Left forelimb (tissue), 1 donor: ENCODE results near the gene ZNF3.

Experiments
- DNase-seq: peaks from one replicate; pipeline ENCODE4 v3.0.0-alpha.2; 2018; ENCODE audit warnings: low spot score

Gene ZNF3

DNA sequence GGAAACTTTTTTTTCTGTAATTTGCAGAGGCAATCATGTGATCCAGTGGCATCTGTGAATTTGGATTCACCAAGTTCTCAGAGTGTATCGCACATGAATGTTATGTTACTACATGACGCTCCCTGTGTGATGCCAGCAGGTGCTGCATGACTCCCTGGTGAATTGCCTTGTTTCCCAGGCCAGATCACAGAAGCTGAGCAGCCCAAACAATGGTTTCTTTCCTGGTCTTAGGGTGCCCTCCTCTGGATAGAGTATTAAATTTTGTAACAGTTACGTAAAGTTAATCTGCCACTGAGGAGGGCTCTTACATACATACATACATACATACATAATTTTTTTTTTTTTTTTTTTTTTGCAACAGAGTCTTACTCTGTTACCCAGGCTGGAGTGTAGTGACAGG is 28.3 kb downstream of the ZNF3 start:
- no peak for DNase-seq

DNA sequence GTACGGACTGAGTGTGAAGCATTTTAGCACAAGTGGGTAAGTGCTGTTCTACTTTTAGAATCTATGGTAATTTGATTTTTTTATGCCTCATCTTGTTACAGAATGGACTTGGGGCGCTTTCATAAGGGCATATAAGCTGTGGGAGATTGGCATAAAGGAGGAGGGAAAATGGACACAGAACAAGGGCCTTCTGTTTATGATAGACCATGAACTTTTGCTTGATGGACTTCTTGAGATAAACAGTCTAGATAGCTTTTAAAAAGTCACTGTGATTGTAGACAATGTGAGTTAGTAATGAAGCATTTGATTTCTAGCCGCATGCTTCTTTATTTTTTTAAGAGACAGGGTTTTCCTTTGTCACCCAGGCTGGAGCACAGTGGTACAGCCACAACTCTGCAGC is 29.9 kb downstream of the ZNF3 start:
- no peak for DNase-seq

DNA sequence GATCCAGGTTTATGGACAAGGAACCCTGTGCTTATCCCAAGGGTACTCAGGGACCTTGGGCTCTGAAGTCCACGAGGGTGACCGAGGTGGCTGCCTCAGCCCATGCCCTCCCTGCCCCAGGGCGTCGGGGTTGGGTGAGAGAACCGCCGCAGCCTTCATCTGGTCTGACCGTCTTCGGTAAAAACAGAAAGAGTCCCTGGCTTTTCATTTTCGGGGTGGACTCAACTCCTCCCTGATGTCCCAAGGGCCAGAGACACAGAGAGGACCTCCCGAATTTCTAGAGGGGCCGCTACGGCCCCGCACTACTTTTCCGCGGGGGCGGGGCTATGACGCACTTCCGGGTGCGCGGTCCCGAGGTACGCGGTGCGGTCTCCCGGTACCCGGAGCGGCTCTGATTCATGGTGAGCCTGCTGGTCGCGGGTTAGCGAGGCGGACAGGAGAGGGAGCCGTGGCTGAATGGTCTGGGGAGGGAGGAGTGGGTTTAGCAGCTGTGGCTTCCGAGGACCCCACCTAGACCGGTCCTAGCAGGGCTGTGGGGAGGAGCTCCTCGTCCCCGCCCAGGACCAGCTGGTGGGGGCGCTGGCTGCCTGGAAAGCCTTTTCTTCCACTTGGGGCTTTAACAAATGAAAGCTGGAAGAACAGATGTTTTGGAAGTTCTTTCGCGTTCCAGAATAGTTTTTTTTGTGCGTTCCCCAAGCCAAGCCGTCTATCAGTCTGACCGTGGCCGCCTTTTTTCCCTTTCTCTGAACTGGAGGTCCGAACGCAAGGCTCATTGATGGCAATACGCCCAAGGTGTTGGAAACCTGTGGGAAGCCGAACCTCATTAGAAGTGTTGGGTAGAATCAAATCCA is 31.9 kb downstream of the ZNF3 start, which contains the start of gene ZSCAN21:
Gene ZSCAN21 (plus strand): TSS at position 334 of the 851 bp plus-strand sequence. CDS start 7,233 bp downstream, outside the sequence.
- peak; percentile 96 for DNase-seq

DNA sequence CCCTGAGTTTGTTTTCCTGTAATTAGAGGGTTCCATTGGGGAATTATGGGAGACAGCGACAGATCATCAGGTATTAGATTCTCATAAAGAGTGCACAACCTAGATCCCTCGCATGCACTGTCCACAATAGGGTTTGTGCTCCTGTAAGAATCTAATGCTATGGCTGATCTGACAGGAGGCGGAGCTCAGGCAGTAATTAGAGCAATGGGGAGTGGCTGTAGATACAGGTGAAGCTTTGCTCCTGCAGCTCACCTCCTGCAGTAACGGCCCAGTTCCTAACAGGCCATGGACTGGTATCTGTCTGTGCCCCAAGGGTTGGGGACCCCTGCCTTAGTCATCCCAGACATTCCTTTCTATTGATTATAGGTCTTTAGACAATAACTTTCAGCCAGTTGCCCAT is 32.8 kb downstream of the ZNF3 start:
- DNase-seq = no peak

DNA sequence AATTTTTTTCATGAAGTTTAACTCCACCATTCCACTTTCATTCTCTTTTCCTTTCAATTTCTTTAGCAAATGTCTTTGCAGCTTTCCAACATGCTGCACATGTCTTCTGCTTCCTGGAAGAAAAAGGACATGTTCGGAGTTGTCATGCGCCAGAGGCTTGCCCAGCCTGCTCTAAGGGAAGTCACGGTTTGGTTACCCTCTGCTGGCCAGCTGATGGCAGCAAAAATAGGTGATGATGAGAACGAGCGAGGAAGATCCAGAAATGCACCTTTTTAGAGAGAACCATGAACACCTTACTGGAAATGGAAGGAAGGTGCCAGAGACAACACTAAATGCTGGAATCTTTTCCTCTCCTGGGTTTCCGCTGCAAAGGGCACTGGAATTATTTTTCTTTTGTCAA is 36.8 kb downstream of the ZNF3 start:
- DNase-seq = no peak

DNA sequence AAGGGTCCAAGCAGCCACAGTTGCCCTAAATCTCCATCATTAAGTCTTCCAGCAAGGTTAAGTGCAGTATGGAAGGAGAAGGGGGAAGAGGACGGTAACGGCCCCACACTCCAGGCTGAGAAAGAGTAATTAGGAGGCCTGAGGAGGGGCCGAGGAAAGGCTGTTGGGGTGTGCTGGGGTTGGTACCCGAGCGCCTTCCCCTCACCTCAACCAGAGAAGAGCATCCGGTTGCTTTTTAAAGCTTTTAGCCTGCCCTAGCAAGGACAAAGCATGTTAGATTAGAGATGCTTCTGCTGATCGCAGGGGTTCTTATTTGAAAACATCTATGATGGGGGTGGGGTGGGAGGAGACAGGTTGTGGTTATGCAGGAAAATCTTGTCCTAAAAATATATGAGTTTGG is 40.9 kb downstream of the ZNF3 start:
- no peak for DNase-seq

DNA sequence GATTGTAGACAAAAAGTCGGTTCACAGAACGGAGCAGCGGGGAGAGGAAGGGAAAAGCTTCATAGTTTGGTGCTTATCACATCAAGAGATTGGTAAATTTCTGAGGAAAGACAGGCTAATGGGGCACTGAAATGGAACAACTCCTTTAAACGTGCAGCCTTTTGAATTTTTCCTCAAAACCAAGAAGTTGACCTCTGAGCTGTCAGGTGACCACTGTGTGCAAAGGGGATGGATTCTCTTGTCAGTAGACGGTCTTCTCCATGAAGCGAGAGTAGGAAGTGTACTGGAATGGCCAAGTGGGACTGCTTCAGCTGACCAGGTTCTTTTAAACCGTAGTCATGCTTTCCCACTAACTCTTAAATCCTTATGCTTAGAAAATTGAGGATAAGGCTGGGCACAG is 43.2 kb downstream of the ZNF3 start:
- no peak for DNase-seq

DNA sequence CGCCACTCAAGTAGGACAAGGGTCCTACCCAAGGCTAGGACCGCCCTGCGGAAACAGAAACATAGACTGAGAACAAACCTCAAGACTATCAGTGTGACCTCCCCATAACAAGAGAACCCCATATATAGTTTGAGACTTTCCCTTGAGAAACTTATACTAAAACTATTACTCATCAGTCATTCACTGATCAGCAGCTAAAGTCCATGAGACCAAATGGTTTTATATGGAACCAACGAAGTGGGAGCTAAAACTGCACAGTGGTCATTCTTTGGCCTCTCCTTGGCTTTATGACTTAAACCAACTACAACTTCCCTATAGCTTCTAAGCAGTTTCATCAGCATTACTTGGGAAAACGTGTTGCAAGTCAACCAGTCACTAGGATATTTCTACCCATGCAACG is 45.6 kb downstream of the ZNF3 start:
- no peak for DNase-seq

DNA sequence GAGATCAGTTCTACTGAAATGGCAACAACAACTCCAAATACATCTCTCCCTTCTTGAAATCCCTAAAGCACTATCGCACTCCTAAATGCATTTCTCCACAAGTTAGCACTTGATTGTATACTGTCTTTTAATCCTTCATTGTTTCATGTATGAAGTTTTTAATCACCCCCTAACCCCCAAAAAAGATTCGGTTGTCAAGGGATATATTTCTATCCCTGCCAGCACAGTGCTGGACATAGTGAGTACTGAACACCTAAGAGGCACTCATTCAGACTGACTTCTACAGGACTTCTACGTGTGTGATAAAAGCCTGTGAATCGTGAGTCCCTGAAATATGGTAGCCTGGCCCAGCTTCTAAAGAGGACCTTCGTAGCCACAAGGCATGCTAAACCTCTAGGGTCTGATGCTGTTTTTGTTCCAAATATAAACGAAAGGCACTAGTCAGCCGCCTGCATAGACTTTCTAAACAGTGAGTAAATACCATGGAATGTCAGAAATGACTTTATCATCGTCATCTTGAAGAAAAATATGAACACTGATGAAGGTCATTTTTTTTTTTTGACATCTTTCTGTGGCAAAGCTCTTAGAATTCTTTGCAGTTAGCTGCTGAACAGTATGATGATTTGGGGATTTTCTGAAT is 46.5 kb downstream of the ZNF3 start:
- DNase-seq = no peak

DNA sequence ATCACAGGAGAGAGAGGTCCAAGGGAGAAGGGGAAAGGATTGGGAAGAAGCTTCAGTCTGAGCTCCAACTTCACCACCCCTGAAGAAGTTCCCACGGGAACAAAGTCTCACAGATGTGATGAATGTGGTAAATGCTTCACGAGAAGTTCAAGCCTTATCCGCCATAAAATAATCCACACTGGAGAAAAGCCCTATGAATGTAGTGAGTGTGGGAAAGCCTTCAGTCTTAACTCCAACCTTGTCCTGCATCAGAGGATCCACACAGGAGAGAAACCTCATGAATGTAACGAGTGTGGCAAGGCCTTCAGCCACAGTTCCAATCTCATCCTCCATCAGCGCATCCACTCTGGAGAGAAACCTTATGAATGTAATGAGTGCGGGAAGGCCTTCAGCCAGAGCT is 48.0 kb downstream of the ZNF3 start:
- DNase-seq = no peak

DNA sequence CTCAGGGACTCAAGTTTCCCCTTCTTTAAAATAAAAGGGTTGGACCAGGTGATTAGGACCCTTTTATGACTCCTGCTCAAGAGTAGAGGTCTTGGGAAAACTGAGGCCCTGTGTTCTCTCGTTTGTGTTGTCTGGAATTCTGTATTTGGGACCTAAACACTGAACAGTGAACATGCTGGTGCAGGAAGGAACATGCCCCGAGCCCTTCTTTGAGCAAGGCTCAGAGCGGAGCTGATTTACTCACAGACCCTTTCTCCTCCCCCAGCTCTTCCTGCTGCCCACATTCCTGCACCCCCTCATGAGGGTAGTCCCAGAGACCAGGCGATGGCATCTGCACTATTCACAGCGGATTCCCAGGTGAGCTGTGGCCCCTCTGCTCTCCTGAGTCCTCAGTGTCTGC is 51.9 kb downstream of the ZNF3 start:
- no peak for DNase-seq

DNA sequence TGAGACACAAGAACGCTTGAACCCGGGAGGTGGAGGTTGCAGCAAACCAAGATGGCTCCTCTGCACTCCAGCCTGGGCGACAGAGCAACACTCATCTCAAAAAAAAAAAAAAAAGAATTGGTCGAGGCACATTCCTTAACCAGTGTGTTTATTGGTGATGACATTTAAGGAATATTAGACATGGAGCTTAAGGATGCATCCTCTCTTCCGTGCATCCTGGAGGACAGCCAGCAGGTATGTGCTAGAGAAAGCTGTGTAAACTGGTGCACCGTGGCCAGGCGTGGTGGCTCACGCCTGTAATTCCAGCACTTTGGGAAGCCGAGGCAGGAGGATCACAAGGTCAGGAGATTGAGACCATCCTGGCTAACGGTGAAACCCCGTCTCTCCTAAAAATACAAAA is 54.3 kb downstream of the ZNF3 start:
- DNase-seq = no peak

DNA sequence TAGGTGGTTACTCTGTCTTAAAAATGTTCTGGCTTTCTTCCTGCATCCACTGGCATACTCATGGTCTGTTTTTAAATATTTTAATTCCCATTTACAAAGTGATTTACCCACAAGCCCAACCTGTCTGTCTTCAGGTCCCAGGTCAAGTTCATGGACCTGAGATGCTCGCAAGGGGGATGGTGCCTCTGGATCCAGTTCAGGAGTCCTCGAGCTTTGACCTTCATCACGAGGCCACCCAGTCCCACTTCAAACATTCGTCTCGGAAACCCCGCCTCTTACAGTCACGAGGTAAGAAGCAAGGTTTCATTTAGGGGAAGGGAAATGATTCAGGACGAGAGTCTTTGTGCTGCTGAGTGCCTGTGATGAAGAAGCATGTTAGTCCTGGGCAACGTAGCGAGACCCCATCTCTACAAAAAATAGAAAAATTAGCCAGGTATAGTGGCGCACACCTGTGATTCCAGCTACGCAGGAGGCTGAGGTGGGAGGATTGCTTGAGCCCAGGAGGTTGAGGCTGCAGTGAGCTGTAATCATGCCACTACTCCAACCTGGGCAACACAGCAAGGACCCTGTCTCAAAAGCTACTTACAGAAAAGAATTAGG is 57.4 kb downstream of the ZNF3 start:
- no peak for DNase-seq

DNA sequence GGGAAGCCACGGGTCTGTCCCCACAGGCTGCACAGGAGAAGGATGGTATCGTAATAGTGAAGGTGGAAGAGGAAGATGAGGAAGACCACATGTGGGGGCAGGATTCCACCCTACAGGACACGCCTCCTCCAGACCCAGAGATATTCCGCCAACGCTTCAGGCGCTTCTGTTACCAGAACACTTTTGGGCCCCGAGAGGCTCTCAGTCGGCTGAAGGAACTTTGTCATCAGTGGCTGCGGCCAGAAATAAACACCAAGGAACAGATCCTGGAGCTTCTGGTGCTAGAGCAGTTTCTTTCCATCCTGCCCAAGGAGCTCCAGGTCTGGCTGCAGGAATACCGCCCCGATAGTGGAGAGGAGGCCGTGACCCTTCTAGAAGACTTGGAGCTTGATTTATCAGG is 58.0 kb downstream of the ZNF3 start:
- no peak for DNase-seq

DNA sequence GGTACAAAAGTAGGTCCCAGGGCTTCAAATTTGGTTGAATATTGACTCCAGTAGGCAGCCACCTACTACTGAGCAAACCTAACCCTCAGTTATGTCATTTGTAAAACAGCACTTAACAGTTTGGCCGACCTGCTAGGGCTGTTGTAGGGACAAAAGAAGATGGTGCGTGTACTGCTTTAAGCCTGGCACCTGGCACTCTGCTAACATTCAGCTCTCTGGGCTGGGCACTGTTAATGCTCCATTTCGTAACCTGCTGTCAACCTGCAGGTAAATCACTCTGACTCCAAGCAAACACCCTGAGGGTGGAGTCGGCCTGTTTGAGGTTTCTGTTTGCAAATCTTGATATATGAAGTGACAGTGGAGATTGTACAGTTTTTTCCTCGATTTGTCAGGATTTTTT is 58.9 kb downstream of the ZNF3 start:
- no peak for DNase-seq

DNA sequence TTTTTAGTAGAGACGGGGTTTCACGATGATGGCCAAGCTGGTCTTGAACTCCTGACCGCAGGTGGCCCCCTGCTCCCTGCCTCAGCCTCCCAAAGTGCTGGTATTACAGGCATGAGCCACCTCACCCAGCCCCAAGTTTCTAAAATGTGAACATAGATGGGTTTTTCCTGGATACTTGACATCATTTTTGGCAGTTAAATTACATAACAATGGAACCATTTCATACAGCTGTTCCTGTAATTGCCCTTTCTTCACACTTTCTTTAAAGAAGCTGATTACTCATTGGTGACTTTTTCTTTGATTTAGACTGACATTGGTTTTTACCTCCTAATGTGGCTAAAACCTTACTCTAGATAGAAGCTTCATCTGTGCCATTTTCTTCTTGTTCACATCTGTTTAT is 60.2 kb downstream of the ZNF3 start:
- DNase-seq = no peak
